Keratinocyte (primary cell): ENCODE results near the gene VAT1. TPM values are rescaled to one million over a fixed set of nuclear protein-coding genes. Genes with fewer than 3 reads are reported as not detected.
"Not testable (repeated sequence)": the region's sequence is repeated elsewhere in the genome, so short reads cannot be mapped to it uniquely, and the experiment has no call there.

Source experiments
- DNase-seq: peaks from one replicate; pipeline ENCODE4 v3.0.0-alpha.2; 2011; ENCODE audit warnings: low read depth, missing footprints, low spot score
- FAIRE-seq: peaks from 2 replicates; lab custom pipeline; 2011; peaks lifted over from hg19 to GRCh38; lab: Jason Lieb, UNC
- H2AFZ ChIP-seq: 2 replicates; pipeline ENCODE4 v1.6.0; 2012; ENCODE audit warnings: low read length, control low read depth, inconsistent platforms; ENCODE audit not compliant: control insufficient read depth
- H3K27ac ChIP-seq: 2 replicates; pipeline ENCODE4 v1.5.1; 2011; ENCODE audit warnings: low read length; ENCODE audit not compliant: control insufficient read depth, insufficient read depth
- H3K27me3 ChIP-seq: 3 replicates; pipeline ENCODE4 v1.6.0; 2011; ENCODE audit warnings: low read length; ENCODE audit not compliant: control insufficient read depth, insufficient read depth; ENCODE audit errors: extremely low read depth
- H3K36me3 ChIP-seq, 2 experiments: 2 replicates in 1 of 2; 3 replicates in 1 of 2; pipeline ENCODE4 v1.5.1; 2011; ENCODE audit warnings: low read length in 2 of 2, mild to moderate bottlenecking in 1 of 2; ENCODE audit not compliant: control insufficient read depth in 2 of 2, insufficient read depth in 2 of 2; ENCODE audit errors: extremely low read depth in 1 of 2
- H3K4me1 ChIP-seq: 3 replicates; pipeline ENCODE4 v1.5.1; 2011; ENCODE audit warnings: low read length; ENCODE audit not compliant: control insufficient read depth, insufficient read depth; ENCODE audit errors: extremely low read depth
- H3K4me2 ChIP-seq: 3 replicates; pipeline ENCODE4 v1.6.0; 2011; ENCODE audit warnings: low read depth, low read length; ENCODE audit not compliant: control insufficient read depth, insufficient read depth; ENCODE audit errors: extremely low read depth
- H3K4me3 ChIP-seq, 3 experiments: fragments of 200-600 bp in 1 of 3; sonication (generic) in 1 of 3; 2 replicates in 2 of 3; 3 replicates in 1 of 3; pipeline ENCODE4 v1.5.1; 2011 to 2016; ENCODE audit warnings: low read length in 3 of 3, mild to moderate bottlenecking in 3 of 3, control low read depth in 2 of 3, inconsistent platforms in 1 of 3, low read depth in 1 of 3, mixed read lengths in 1 of 3, mixed run types in 1 of 3, moderate library complexity in 1 of 3; ENCODE audit not compliant: control insufficient read depth in 2 of 3, insufficient read depth in 2 of 3; ENCODE audit errors: extremely low read depth in 1 of 3
- H3K79me2 ChIP-seq: 2 replicates; pipeline ENCODE4 v1.6.0; 2012; ENCODE audit warnings: low read length; ENCODE audit not compliant: control insufficient read depth, insufficient read depth
- H3K9ac ChIP-seq: 3 replicates; pipeline ENCODE4 v1.6.0; 2011; ENCODE audit warnings: low read length; ENCODE audit not compliant: control insufficient read depth, insufficient read depth; ENCODE audit errors: extremely low read depth
- H3K9me1 ChIP-seq: 3 replicates; pipeline ENCODE4 v1.6.0; 2011; ENCODE audit warnings: low read length; ENCODE audit not compliant: control insufficient read depth, insufficient read depth; ENCODE audit errors: extremely low read depth
- H3K9me3 ChIP-seq: 2 replicates; pipeline ENCODE4 v1.5.1; 2012; ENCODE audit warnings: low read depth, low read length; ENCODE audit not compliant: control insufficient read depth
- H4K20me1 ChIP-seq: 3 replicates; pipeline ENCODE4 v1.6.0; 2011; ENCODE audit warnings: low read length; ENCODE audit not compliant: control insufficient read depth, insufficient read depth; ENCODE audit errors: extremely low read depth
- CTCF ChIP-seq, 3 experiments: IDR thresholded peaks in 1 of 3; conservative IDR thresholded peaks in 1 of 3; optimal IDR thresholded peaks in 1 of 3; 2 replicates in 2 of 3; 3 replicates in 1 of 3; pipeline versions ENCODE3 to v1.5.1; 2011; ENCODE audit warnings: low read length in 3 of 3, mild to moderate bottlenecking in 3 of 3, moderate library complexity in 2 of 3, control low read depth in 1 of 3, inconsistent platforms in 1 of 3; ENCODE audit not compliant: insufficient read depth in 2 of 3; ENCODE audit errors: extremely low read depth in 1 of 3
- EZH2 ChIP-seq: IDR thresholded peaks from one replicate; pipeline ENCODE4 v1.6.1; 2012; ENCODE audit warnings: inconsistent platforms, mild to moderate bottlenecking, low read length, moderate library complexity
- dilution Hi-C: fragments of 300-500 bp; cut with MboI; formaldehyde crosslinking; loops from one replicate; pipeline ENCODE4 v1.7.0; 2020; ENCODE audit warnings: low sequenced_read_pairs; ENCODE audit not compliant: extremely low pct_ligation_motif_present
- polyA plus RNA-seq, 5 experiments: library from polyadenylated mRNA; depleted of rRNA in 3 of 5; stranded (reverse) in 3 of 5; stranded (forward) in 1 of 5; unstranded in 1 of 5; fragments of >200 nt; gene quantifications; 1 replicate in 1 of 5; 2 replicates in 3 of 5; 3 replicates in 1 of 5; pipeline versions ENCODE4 v1.2.1 to v1.2.3, GENCODE V29; 2011 to 2012; ENCODE audit warnings: missing spikeins in 2 of 5, low read depth in 1 of 5, low replicate concordance in 1 of 5

The VAT1 gene
- polyA plus RNA-seq, 1 donor (not counting 4 experiments of a cell fraction or from before 2014, with no cell fraction given) = 151 TPM

DNA sequence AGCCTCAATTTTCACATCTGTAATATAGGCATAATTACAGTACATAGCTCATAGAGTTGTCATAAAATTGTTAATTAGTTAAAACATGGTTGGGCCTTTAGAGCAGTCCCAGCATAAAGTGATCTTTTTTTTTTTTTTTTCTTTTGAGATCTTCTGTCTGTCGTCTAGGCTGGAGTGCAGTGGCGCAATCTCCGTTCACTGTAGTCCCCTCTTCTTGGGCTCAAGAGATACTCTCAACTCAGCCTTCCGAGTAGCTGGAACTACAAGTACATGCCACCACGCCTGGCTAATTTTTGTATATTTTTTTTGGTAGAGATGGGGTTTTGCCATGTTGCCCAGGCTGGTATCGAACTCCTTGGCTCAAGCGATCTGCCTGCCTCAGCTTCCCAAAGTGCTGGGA lies 33.9 kb upstream of the VAT1 start:
- dilution Hi-C loops = no loop called here
- H3K9ac ChIP-seq = no peak overlapping the region
- FAIRE-seq = no peak

DNA sequence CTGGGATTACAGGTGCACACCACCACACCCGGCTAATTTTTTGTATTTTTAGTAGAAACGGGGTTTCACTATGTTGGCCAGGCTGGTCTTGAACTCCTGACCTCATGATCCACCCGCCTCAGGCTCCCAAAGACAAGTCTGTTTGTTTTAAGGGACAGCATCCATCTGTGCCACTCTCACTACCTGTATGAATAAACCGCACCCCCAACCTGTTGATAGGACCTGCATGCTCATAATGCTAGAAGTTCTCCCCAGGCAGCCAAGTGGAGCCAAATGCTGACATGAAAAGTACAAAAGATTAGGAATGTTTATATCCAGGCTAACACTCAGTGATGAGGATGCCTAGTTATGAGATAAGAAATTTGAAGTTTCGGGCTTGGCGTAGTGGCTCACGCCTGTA lies 30.8 kb upstream of the VAT1 start:
- H3K27ac ChIP-seq, H3K4me2 ChIP-seq, H3K4me1 ChIP-seq, FAIRE-seq, H3K36me3 ChIP-seq, DNase-seq, H3K4me3 ChIP-seq, H2AFZ ChIP-seq, H3K9me3 ChIP-seq, H3K27me3 ChIP-seq, H3K79me2 ChIP-seq, H3K9me1 ChIP-seq, H3K9ac ChIP-seq, dilution Hi-C loops, H4K20me1 ChIP-seq: not testable (repeated sequence)

More for the DNA sequence above, 33.9 kb upstream of the VAT1 start:
- H2AFZ ChIP-seq = no peak overlapping the region
- H3K79me2 ChIP-seq = no peaks in the 10 kb centered on the region
- no peak for DNase-seq
- no peak overlapping the region for H3K4me2 ChIP-seq
- no peaks in the 10 kb centered on the region for H3K4me1 ChIP-seq
- TF ChIP-seq CTCF (optimal IDR thresholded peaks at IDR 0.05 in 1 of 3, IDR thresholded peaks at IDR 0.05 in 1 of 3, conservative IDR thresholded peaks at IDR 0.05 in 1 of 3; ENCODE audit: extremely low read depth in 1 of 3, insufficient read depth in 2 of 3, low read length in 3 of 3) = no peak
- TF ChIP-seq EZH2 = no peak
- H3K27ac ChIP-seq = no peak overlapping the region
- no peak overlapping the region for H3K4me3 ChIP-seq
- H4K20me1 ChIP-seq = no peaks in the 10 kb centered on the region
- H3K36me3 ChIP-seq = peaks cover 2 to 3% of the 10 kb centered on the region in 2 experiments
- no peaks in the 10 kb centered on the region for H3K27me3 ChIP-seq
- H3K9me3 ChIP-seq = no peaks in the 10 kb centered on the region
- H3K9me1 ChIP-seq = no peaks in the 10 kb centered on the region

- peaks cover 4 to 10% of the 10 kb centered on the region in 2 experiments for H3K36me3 ChIP-seq
- no peak overlapping the region for H3K9ac ChIP-seq
- dilution Hi-C loops = no loop called here
- no peaks in the 10 kb centered on the region for H3K4me1 ChIP-seq
- no peaks in the 10 kb centered on the region for H3K79me2 ChIP-seq
- no peaks in the 10 kb centered on the region for H3K9me3 ChIP-seq
- no peak overlapping the region for H3K4me2 ChIP-seq
- no peaks in the 10 kb centered on the region for H4K20me1 ChIP-seq
- no peak overlapping the region for H3K4me3 ChIP-seq
- FAIRE-seq = no peak
- no peak overlapping the region for H3K27ac ChIP-seq
- H3K9me1 ChIP-seq = no peaks in the 10 kb centered on the region
- TF ChIP-seq CTCF (optimal IDR thresholded peaks at IDR 0.05 in 1 of 3, IDR thresholded peaks at IDR 0.05 in 1 of 3, conservative IDR thresholded peaks at IDR 0.05 in 1 of 3; ENCODE audit: extremely low read depth in 1 of 3, insufficient read depth in 2 of 3, low read length in 3 of 3) (no peak), EZH2 (no peak)
- DNase-seq = no peak
- no peaks in the 10 kb centered on the region for H3K27me3 ChIP-seq
- H2AFZ ChIP-seq = no peak overlapping the region
Observed at GRCh38 chr17:43051969-43052368, 29.8 kb upstream of the VAT1 start.
